ENCODE measurements around the gene FAF1.
"Not testable (repeated sequence)": the region's sequence is repeated elsewhere in the genome, so short reads cannot be mapped to it uniquely, and the experiment has no call there.

The FAF1 gene

GRCh38 chr1:50720457-50721053 is 239.5 kb downstream of the FAF1 start:
- Histone ChIP-seq H2BK12ac (ENCODE audit: low read length) (no peak overlapping the region), H3K4ac (ENCODE audit: low read depth, low read length) (no peak overlapping the region), H3K9me3 (ENCODE audit: insufficient read depth, low read depth, low read length) (no peaks in the 10 kb centered on the region), H3K18ac (ENCODE audit: low read length) (no peak overlapping the region), H3K4me3 (ENCODE audit: low read depth, low read length) (no peak overlapping the region), H2AFZ (ENCODE audit: insufficient read depth, low read length, poor library complexity) (no peak overlapping the region), H3K27ac (ENCODE audit: low read depth, low read length) (no peak overlapping the region), H3K14ac (ENCODE audit: low read length) (no peak overlapping the region), H4K12ac (ENCODE audit: low read depth, low read length) (no peak overlapping the region), H2AK5ac (ENCODE audit: low read length) (no peak overlapping the region), H3K79me1 (ENCODE audit: low read length) (no peaks in the 10 kb centered on the region), H3K36me3 (ENCODE audit: control insufficient read depth in 1 of 2, insufficient read depth in 2 of 2, low read length in 2 of 2) (no peaks in the 10 kb centered on the region), H3K9ac (ENCODE audit: low read length) (no peak overlapping the region), H3K4me1 (ENCODE audit: control insufficient read depth in 1 of 2, insufficient read depth in 2 of 2, low read length in 2 of 2) (no peaks in the 10 kb centered on the region), H2BK5ac (ENCODE audit: low read depth, low read length, poor library complexity) (no peak overlapping the region), H3K23ac (ENCODE audit: low read length) (no peak overlapping the region), H4K8ac (ENCODE audit: low read depth, low read length) (no peak overlapping the region), H2BK120ac (ENCODE audit: insufficient read depth, low read length, poor library complexity) (no peak overlapping the region), H3K4me2 (ENCODE audit: low read length) (no peak overlapping the region), H3K27me3 (ENCODE audit: insufficient read depth, low read length) (no peaks in the 10 kb centered on the region), H4K91ac (ENCODE audit: low read depth, low read length) (no peak overlapping the region), H3K79me2 (ENCODE audit: control insufficient read depth, insufficient read depth, low read length, poor library complexity) (no peaks in the 10 kb centered on the region)
- WGBS (ENCODE audit: extremely low coverage, insufficient coverage, insufficient read length) = no CpG with 5 or more reads among the region's 4 CpGs
- DNase-seq = no peak

- Histone ChIP-seq H2BK5ac (ENCODE audit: low read depth, low read length, poor library complexity) (no peak overlapping the region), H3K4ac (ENCODE audit: low read depth, low read length) (no peak overlapping the region), H3K18ac (ENCODE audit: low read length) (no peak overlapping the region), H3K9me3 (ENCODE audit: insufficient read depth, low read depth, low read length) (no peaks in the 10 kb centered on the region), H3K27me3 (ENCODE audit: insufficient read depth, low read length) (no peaks in the 10 kb centered on the region), H3K4me1 (ENCODE audit: control insufficient read depth in 1 of 2, insufficient read depth in 2 of 2, low read length in 2 of 2) (no peaks in the 10 kb centered on the region), H2BK120ac (ENCODE audit: insufficient read depth, low read length, poor library complexity) (no peak overlapping the region), H3K79me1 (ENCODE audit: low read length) (no peaks in the 10 kb centered on the region), H3K79me2 (ENCODE audit: control insufficient read depth, insufficient read depth, low read length, poor library complexity) (no peaks in the 10 kb centered on the region), H3K9ac (ENCODE audit: low read length) (no peak overlapping the region), H3K14ac (ENCODE audit: low read length) (no peak overlapping the region), H3K27ac (ENCODE audit: low read depth, low read length) (no peak overlapping the region), H2BK12ac (ENCODE audit: low read length) (no peak overlapping the region), H3K4me2 (ENCODE audit: low read length) (no peak overlapping the region), H3K4me3 (ENCODE audit: low read depth, low read length) (no peak overlapping the region), H4K91ac (ENCODE audit: low read depth, low read length) (no peak overlapping the region), H4K12ac (ENCODE audit: low read depth, low read length) (no peak overlapping the region), H2AK5ac (ENCODE audit: low read length) (no peak overlapping the region), H2AFZ (ENCODE audit: insufficient read depth, low read length, poor library complexity) (no peak overlapping the region), H3K36me3 (ENCODE audit: control insufficient read depth in 1 of 2, insufficient read depth in 2 of 2, low read length in 2 of 2) (no peaks in the 10 kb centered on the region), H4K8ac (ENCODE audit: low read depth, low read length) (no peak overlapping the region), H3K23ac (ENCODE audit: low read length) (no peak overlapping the region)
- no CpG with 5 or more reads among the region's 1 CpG for WGBS (ENCODE audit: extremely low coverage, insufficient coverage, insufficient read length)
- DNase-seq = no peak
Observed at GRCh38 chr1:50719126-50719525, 240.9 kb downstream of the FAF1 start.

DNA sequence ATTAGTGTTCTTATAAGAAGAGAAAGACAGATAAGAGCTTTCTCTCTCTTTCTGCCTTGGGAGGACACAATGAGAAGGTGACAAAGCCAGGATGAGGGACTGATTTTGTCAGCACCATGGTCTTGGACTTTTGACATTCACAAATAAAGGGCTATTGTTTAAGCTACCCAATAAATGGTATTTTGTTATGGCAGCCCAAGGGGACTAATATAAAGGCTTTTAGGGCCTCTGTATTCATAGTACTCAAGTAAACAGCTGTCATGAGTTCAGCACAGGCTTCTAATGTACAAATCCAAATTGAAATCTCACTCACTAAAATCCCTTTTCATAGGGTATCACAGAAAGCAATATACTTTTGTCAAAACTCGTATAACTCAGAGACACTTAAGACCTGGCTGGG is 242.7 kb downstream of the FAF1 start:
- no peak overlapping the region for H4K91ac ChIP-seq (ENCODE audit: low read depth, low read length)
- no peak overlapping the region for H3K23ac ChIP-seq (ENCODE audit: low read length)
- H3K4me3 ChIP-seq (ENCODE audit: low read depth, low read length) = no peak overlapping the region
- H2BK12ac ChIP-seq (ENCODE audit: low read length) = no peak overlapping the region
- no peak overlapping the region for H4K12ac ChIP-seq (ENCODE audit: low read depth, low read length)
- no peaks in the 10 kb centered on the region for H3K79me2 ChIP-seq (ENCODE audit: control insufficient read depth, insufficient read depth, low read length, poor library complexity)
- no CpG with 5 or more reads among the region's 1 CpG for WGBS (ENCODE audit: extremely low coverage, insufficient coverage, insufficient read length)
- no peak overlapping the region for H3K4me2 ChIP-seq (ENCODE audit: low read length)
- no peaks in the 10 kb centered on the region for H3K4me1 ChIP-seq (ENCODE audit: control insufficient read depth in 1 of 2, insufficient read depth in 2 of 2, low read length in 2 of 2)
- no peak overlapping the region for H2BK120ac ChIP-seq (ENCODE audit: insufficient read depth, low read length, poor library complexity)
- no peak overlapping the region for H2BK5ac ChIP-seq (ENCODE audit: low read depth, low read length, poor library complexity)
- no peak overlapping the region for H3K18ac ChIP-seq (ENCODE audit: low read length)
- no peak overlapping the region for H4K8ac ChIP-seq (ENCODE audit: low read depth, low read length)
- H3K27ac ChIP-seq (ENCODE audit: low read depth, low read length) = no peak overlapping the region
- DNase-seq = no peak
- H3K36me3 ChIP-seq (ENCODE audit: control insufficient read depth in 1 of 2, insufficient read depth in 2 of 2, low read length in 2 of 2) = no peaks in the 10 kb centered on the region
- H3K9ac ChIP-seq (ENCODE audit: low read length) = no peak overlapping the region
- no peak overlapping the region for H2AFZ ChIP-seq (ENCODE audit: insufficient read depth, low read length, poor library complexity)
- H3K14ac ChIP-seq (ENCODE audit: low read length) = no peak overlapping the region
- H2AK5ac ChIP-seq (ENCODE audit: low read length) = no peak overlapping the region
- H3K27me3 ChIP-seq (ENCODE audit: insufficient read depth, low read length) = no peaks in the 10 kb centered on the region
- no peaks in the 10 kb centered on the region for H3K9me3 ChIP-seq (ENCODE audit: insufficient read depth, low read depth, low read length)
- H3K4ac ChIP-seq (ENCODE audit: low read depth, low read length) = no peak overlapping the region
- no peaks in the 10 kb centered on the region for H3K79me1 ChIP-seq (ENCODE audit: low read length)

DNA sequence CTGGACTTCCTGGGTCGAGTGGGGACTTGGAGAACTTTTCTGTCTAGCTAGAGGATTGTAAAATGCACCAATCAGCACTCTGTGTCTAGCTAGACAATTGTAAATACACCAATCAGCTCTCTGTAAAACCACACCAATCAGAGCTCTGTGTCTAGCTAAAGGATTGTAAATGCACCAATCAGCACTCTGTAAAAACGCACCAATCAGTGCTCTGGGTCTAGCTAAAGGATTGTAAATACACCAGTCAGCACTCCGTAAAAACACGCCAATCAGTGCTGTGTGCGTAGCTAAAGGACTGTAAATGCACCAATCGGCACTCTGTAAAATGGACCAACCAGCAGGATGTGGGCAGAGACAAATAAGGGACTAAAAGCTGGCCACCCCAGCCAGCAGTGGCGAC is 243.6 kb downstream of the FAF1 start:
- H2AK5ac ChIP-seq (ENCODE audit: low read length); H3K18ac ChIP-seq (ENCODE audit: low read length); H3K27ac ChIP-seq (ENCODE audit: low read depth, low read length); H3K9me3 ChIP-seq (ENCODE audit: insufficient read depth, low read depth, low read length); H3K9ac ChIP-seq (ENCODE audit: low read length); H4K91ac ChIP-seq (ENCODE audit: low read depth, low read length); H3K27me3 ChIP-seq (ENCODE audit: insufficient read depth, low read length); H2BK5ac ChIP-seq (ENCODE audit: low read depth, low read length, poor library complexity); H4K8ac ChIP-seq (ENCODE audit: low read depth, low read length); H3K4ac ChIP-seq (ENCODE audit: low read depth, low read length); H2BK120ac ChIP-seq (ENCODE audit: insufficient read depth, low read length, poor library complexity); DNase-seq; H3K79me1 ChIP-seq (ENCODE audit: low read length); H2BK12ac ChIP-seq (ENCODE audit: low read length); H3K4me3 ChIP-seq (ENCODE audit: low read depth, low read length); H3K79me2 ChIP-seq (ENCODE audit: control insufficient read depth, insufficient read depth, low read length, poor library complexity); H3K36me3 ChIP-seq (ENCODE audit: control insufficient read depth in 1 of 2, insufficient read depth in 2 of 2, low read length in 2 of 2); H3K23ac ChIP-seq (ENCODE audit: low read length); H3K4me2 ChIP-seq (ENCODE audit: low read length); H2AFZ ChIP-seq (ENCODE audit: insufficient read depth, low read length, poor library complexity); H3K14ac ChIP-seq (ENCODE audit: low read length); H4K12ac ChIP-seq (ENCODE audit: low read depth, low read length); H3K4me1 ChIP-seq (ENCODE audit: control insufficient read depth in 1 of 2, insufficient read depth in 2 of 2, low read length in 2 of 2): not testable (repeated sequence)
- no CpG with 5 or more reads among the region's 7 CpGs for WGBS (ENCODE audit: extremely low coverage, insufficient coverage, insufficient read length)
